Measurements from ENCODE around the gene SLC22A15.

SLC22A15 gene

DNA sequence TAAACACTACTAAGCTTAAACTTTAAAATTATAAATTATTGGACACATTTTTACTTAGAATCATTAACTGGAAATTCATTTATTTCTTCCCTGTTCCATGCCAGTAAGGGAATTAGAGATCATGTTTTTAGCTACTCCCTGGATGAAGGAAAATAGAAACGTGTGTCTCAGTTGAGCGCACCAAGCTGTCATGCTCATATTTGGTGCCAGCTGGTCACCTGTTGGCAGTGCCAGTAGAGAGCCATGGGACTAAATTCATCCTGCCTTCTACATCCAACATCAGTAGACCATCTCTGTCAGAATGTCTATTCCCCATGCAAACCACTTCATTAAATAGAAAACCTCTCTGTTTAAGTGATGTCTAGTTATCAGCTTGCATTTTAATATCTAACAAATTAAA is 17.4 kb upstream of the SLC22A15 start:
- CTCF ChIA-PET = interaction anchor here (1.0 kb wide), 1 partner anchor 114 kb away, joined by 5 read pairs; no protein-coding TSS in a partner anchor
- no peak for TF ChIP-seq ZBTB20 (tag by site-specific recombination; IDR thresholded peaks at IDR 0.05)
- TF ChIP-seq ZNF133 (tag by site-specific recombination; IDR thresholded peaks at IDR 0.05) = no peak
- TF ChIP-seq WT1 (tag by site-specific recombination; IDR thresholded peaks at IDR 0.05) = no peak
- TF ChIP-seq, protein P1, sequence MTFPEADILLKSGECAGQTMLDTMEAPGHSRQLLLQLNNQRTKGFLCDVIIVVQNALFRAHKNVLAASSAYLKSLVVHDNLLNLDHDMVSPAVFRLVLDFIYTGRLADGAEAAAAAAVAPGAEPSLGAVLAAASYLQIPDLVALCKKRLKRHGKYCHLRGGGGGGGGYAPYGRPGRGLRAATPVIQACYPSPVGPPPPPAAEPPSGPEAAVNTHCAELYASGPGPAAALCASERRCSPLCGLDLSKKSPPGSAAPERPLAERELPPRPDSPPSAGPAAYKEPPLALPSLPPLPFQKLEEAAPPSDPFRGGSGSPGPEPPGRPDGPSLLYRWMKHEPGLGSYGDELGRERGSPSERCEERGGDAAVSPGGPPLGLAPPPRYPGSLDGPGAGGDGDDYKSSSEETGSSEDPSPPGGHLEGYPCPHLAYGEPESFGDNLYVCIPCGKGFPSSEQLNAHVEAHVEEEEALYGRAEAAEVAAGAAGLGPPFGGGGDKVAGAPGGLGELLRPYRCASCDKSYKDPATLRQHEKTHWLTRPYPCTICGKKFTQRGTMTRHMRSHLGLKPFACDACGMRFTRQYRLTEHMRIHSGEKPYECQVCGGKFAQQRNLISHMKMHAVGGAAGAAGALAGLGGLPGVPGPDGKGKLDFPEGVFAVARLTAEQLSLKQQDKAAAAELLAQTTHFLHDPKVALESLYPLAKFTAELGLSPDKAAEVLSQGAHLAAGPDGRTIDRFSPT (tag by site-specific recombination; IDR thresholded peaks at IDR 0.05) = no peak
- TF ChIP-seq ZFP3 (tag by site-specific recombination; IDR thresholded peaks at IDR 0.05; ENCODE audit: low read depth) = no peak
- no peak for TF ChIP-seq ZFHX2 (tag by site-specific recombination; conservative IDR thresholded peaks at IDR 0.05)
- no peak for TF ChIP-seq ZNF558 (tag by site-specific recombination; IDR thresholded peaks at IDR 0.05)
- no peak for TF ChIP-seq ZFP41 (tag by site-specific recombination; IDR thresholded peaks at IDR 0.05; ENCODE audit: borderline replicate concordance)
- TF ChIP-seq, protein P2, sequence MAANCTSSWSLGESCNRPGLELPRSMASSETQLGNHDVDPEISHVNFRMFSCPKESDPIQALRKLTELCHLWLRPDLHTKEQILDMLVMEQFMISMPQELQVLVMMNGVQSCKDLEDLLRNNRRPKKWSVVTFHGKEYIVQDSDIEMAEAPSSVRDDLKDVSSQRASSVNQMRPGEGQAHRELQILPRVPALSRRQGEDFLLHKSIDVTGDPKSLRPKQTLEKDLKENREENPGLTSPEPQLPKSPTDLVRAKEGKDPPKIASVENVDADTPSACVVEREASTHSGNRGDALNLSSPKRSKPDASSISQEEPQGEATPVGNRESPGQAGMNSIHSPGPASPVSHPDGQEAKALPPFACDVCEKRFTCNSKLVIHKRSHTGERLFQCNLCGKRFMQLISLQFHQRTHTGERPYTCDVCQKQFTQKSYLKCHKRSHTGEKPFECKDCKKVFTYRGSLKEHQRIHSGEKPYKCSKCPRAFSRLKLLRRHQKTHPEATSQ (tag by site-specific recombination; IDR thresholded peaks at IDR 0.05) = no peak
- TF ChIP-seq, protein P3, sequence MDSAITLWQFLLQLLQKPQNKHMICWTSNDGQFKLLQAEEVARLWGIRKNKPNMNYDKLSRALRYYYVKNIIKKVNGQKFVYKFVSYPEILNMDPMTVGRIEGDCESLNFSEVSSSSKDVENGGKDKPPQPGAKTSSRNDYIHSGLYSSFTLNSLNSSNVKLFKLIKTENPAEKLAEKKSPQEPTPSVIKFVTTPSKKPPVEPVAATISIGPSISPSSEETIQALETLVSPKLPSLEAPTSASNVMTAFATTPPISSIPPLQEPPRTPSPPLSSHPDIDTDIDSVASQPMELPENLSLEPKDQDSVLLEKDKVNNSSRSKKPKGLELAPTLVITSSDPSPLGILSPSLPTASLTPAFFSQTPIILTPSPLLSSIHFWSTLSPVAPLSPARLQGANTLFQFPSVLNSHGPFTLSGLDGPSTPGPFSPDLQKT (IDR thresholded peaks at IDR 0.05; ENCODE audit: borderline replicate concordance, low read depth, low read length) = no peak
- TF ChIP-seq ZNF341 (tag by site-specific recombination; IDR thresholded peaks at IDR 0.05; ENCODE audit: low read depth) = no peak
- no peak for TF ChIP-seq ZNF658 (tag by site-specific recombination; IDR thresholded peaks at IDR 0.05)
- no peak for TF ChIP-seq OSR2 (tag by site-specific recombination; IDR thresholded peaks at IDR 0.05)
- TF ChIP-seq HOXA7 (CRISPR knock-in tag; IDR thresholded peaks at IDR 0.05; ENCODE audit: borderline replicate concordance) = no peak
- TF ChIP-seq, protein P4, sequence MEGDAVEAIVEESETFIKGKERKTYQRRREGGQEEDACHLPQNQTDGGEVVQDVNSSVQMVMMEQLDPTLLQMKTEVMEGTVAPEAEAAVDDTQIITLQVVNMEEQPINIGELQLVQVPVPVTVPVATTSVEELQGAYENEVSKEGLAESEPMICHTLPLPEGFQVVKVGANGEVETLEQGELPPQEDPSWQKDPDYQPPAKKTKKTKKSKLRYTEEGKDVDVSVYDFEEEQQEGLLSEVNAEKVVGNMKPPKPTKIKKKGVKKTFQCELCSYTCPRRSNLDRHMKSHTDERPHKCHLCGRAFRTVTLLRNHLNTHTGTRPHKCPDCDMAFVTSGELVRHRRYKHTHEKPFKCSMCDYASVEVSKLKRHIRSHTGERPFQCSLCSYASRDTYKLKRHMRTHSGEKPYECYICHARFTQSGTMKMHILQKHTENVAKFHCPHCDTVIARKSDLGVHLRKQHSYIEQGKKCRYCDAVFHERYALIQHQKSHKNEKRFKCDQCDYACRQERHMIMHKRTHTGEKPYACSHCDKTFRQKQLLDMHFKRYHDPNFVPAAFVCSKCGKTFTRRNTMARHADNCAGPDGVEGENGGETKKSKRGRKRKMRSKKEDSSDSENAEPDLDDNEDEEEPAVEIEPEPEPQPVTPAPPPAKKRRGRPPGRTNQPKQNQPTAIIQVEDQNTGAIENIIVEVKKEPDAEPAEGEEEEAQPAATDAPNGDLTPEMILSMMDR (tag by site-specific recombination; IDR thresholded peaks at IDR 0.05) = no peak
- TF ChIP-seq ZNF600 (tag by site-specific recombination; IDR thresholded peaks at IDR 0.05) = no peak
- no peak for TF ChIP-seq MEIS1 (CRISPR knock-in tag; IDR thresholded peaks at IDR 0.05; ENCODE audit: borderline replicate concordance)
- POLR2A ChIA-PET = no interaction called here
- Histone ChIP-seq H3K4me1 (ENCODE audit: control insufficient read depth, insufficient read depth, low read length) (no peaks in the 10 kb centered on the region), H3K36me3 (ENCODE audit: control insufficient read depth in 2 of 2, insufficient read depth in 1 of 2, low read length in 2 of 2) (no peaks in the 10 kb centered on the region), H3K9me3 (ENCODE audit: control insufficient read depth, insufficient read depth, low read depth, low read length) (no peaks in the 10 kb centered on the region), H3K4me3 (ENCODE audit: low read depth, low read length) (no peak overlapping the region), H3K27ac (ENCODE audit: extremely low read depth, low read depth, low read length) (no peak overlapping the region)

DNA sequence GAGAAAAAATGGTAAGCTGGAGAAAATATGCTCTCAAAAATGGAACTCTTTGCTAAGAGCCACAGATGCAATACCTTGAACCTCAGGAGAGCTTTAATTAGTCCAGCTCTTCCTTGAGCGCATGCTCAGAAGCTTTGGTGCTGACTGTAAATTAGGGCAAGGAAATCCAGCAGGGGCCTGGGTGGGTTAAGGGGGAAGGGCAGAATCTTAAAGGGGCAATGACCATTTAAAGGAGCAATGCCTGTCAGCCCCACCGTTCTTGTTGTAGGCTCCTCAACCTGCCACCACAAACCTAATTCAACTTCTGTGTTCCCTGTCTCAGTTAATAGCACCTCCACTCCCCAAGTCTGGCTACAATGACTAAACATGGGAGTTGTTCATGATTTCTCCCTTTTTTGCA is 6.8 kb upstream of the SLC22A15 start:
- H3K4me3 ChIP-seq (ENCODE audit: low read depth, low read length) = no peak overlapping the region
- H3K4me1 ChIP-seq (ENCODE audit: control insufficient read depth, insufficient read depth, low read length) = no peaks in the 10 kb centered on the region
- no peaks in the 10 kb centered on the region for H3K36me3 ChIP-seq (ENCODE audit: control insufficient read depth in 2 of 2, insufficient read depth in 1 of 2, low read length in 2 of 2)
- H3K9me3 ChIP-seq (ENCODE audit: control insufficient read depth, insufficient read depth, low read depth, low read length) = no peaks in the 10 kb centered on the region
- ChIA-PET CTCF (interaction anchor here (0.9 kb wide), 1 partner anchor 12 kb away, joined by 4 read pairs; no protein-coding TSS in a partner anchor), POLR2A (no interaction called here)
- H3K27ac ChIP-seq (ENCODE audit: extremely low read depth, low read depth, low read length) = no peak overlapping the region
- TF ChIP-seq, protein P5, sequence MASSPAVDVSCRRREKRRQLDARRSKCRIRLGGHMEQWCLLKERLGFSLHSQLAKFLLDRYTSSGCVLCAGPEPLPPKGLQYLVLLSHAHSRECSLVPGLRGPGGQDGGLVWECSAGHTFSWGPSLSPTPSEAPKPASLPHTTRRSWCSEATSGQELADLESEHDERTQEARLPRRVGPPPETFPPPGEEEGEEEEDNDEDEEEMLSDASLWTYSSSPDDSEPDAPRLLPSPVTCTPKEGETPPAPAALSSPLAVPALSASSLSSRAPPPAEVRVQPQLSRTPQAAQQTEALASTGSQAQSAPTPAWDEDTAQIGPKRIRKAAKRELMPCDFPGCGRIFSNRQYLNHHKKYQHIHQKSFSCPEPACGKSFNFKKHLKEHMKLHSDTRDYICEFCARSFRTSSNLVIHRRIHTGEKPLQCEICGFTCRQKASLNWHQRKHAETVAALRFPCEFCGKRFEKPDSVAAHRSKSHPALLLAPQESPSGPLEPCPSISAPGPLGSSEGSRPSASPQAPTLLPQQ (tag by site-specific recombination; IDR thresholded peaks at IDR 0.05) = peak; percentile 96
- TF ChIP-seq, protein P6, sequence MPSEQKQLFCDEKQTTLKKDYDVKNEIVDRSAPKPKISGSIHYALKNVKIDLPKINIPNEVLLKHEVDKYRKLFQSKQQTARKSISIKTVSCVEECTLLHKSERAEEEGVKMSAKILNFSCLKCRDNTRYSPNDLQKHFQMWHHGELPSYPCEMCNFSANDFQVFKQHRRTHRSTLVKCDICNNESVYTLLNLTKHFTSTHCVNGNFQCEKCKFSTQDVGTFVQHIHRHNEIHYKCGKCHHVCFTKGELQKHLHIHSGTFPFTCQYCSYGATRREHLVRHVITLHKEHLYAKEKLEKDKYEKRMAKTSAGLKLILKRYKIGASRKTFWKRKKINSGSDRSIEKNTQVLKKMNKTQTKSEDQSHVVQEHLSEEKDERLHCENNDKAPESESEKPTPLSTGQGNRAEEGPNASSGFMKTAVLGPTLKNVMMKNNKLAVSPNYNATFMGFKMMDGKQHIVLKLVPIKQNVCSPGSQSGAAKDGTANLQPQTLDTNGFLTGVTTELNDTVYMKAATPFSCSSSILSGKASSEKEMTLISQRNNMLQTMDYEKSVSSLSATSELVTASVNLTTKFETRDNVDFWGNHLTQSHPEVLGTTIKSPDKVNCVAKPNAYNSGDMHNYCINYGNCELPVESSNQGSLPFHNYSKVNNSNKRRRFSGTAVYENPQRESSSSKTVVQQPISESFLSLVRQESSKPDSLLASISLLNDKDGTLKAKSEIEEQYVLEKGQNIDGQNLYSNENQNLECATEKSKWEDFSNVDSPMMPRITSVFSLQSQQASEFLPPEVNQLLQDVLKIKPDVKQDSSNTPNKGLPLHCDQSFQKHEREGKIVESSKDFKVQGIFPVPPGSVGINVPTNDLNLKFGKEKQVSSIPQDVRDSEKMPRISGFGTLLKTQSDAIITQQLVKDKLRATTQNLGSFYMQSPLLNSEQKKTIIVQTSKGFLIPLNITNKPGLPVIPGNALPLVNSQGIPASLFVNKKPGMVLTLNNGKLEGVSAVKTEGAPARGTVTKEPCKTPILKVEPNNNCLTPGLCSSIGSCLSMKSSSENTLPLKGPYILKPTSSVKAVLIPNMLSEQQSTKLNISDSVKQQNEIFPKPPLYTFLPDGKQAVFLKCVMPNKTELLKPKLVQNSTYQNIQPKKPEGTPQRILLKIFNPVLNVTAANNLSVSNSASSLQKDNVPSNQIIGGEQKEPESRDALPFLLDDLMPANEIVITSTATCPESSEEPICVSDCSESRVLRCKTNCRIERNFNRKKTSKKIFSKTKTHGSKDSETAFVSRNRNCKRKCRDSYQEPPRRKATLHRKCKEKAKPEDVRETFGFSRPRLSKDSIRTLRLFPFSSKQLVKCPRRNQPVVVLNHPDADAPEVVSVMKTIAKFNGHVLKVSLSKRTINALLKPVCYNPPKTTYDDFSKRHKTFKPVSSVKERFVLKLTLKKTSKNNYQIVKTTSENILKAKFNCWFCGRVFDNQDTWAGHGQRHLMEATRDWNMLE (tag by site-specific recombination; conservative IDR thresholded peaks at IDR 0.05; ENCODE audit: low read depth) = no peak
- peak; percentile 92 for TF ChIP-seq ZFP69B (tag by site-specific recombination; IDR thresholded peaks at IDR 0.05)
- TF ChIP-seq ZNF416 (tag by site-specific recombination; IDR thresholded peaks at IDR 0.05) = no peak
- TF ChIP-seq ZNF175 (tag by site-specific recombination; IDR thresholded peaks at IDR 0.05) = no peak
- no peak for TF ChIP-seq ZNF660 (tag by site-specific recombination; IDR thresholded peaks at IDR 0.05)
